A673 (cell line): ENCODE results near the gene PLXNA1. TPM values are rescaled to one million over a fixed set of nuclear protein-coding genes. Genes with fewer than 3 reads are reported as not detected.

Experiments used
- BruUV-seq: library from RNA; stranded (reverse); fragments of 400-500 nt; replicated peaks from 2 replicates; lab custom pipeline; 2021; lab: Mats Ljungman, UMichigan
- CTCF ChIA-PET: fragments of 300-600 bp; sonication (Branson Sonifier 250); formaldehyde crosslinking; loops from one replicate; lab custom pipeline; 2022; ENCODE audit warnings: antibody characterized with exemption; lab: Charles Lee
- POLR2A ChIA-PET: fragments of 300-600 bp; sonication (Branson Sonifier 250); formaldehyde crosslinking; loops from one replicate; lab custom pipeline; 2022; ENCODE audit warnings: antibody characterized with exemption; ENCODE audit not compliant: low non-redundant PET; lab: Charles Lee
- DNase-seq: peaks from one replicate; pipeline ENCODE4 v3.0.0-alpha.2; 2015; ENCODE audit warnings: low spot score
- H3K27ac ChIP-seq: fragments of 200-600 bp; sonication (generic); 2 replicates; pipeline ENCODE4 v1.5.1; 2016; ENCODE audit warnings: mixed run types, low read depth, mild to moderate bottlenecking, mixed read lengths, antibody characterized with exemption, low read length; ENCODE audit not compliant: poor library complexity, severe bottlenecking
- H3K27me3 ChIP-seq: fragments of 200-600 bp; sonication (generic); replicated peaks from 2 replicates; pipeline ENCODE4 v1.6.1; 2017; ENCODE audit warnings: mixed run types, low read depth, mild to moderate bottlenecking, mixed read lengths, antibody characterized with exemption, low read length; ENCODE audit not compliant: insufficient read depth, poor library complexity
- H3K36me3 ChIP-seq: fragments of 200-600 bp; sonication (generic); 2 replicates; pipeline ENCODE4 v1.6.1; 2016; ENCODE audit warnings: mixed run types, mild to moderate bottlenecking, mixed read lengths, antibody characterized with exemption, low read length; ENCODE audit not compliant: insufficient read depth, poor library complexity, severe bottlenecking
- H3K4me1 ChIP-seq: fragments of 200-600 bp; sonication (generic); 2 replicates; pipeline ENCODE4 v1.6.1; 2017; ENCODE audit warnings: mixed run types, mild to moderate bottlenecking, mixed read lengths, antibody characterized with exemption, low read length; ENCODE audit not compliant: insufficient read depth, poor library complexity, severe bottlenecking
- H3K4me3 ChIP-seq: fragments of 200-600 bp; sonication (generic); 2 replicates; pipeline ENCODE4 v1.5.1; 2016; ENCODE audit warnings: low read depth, mixed run types, mild to moderate bottlenecking, mixed read lengths, low read length; ENCODE audit not compliant: poor library complexity, severe bottlenecking
- H3K9me3 ChIP-seq: fragments of 200-600 bp; sonication (generic); 2 replicates; pipeline ENCODE4 v1.6.1; 2016; ENCODE audit warnings: mixed run types, low read depth, mild to moderate bottlenecking, mixed read lengths, antibody characterized with exemption, low read length; ENCODE audit not compliant: poor library complexity, severe bottlenecking
- CTCF ChIP-seq: fragments of 300-800, 200-600 bp; sonication (generic); conservative IDR thresholded peaks from 2 replicates; pipeline ENCODE4 v1.5.1; 2017; ENCODE audit warnings: low read depth, mild to moderate bottlenecking, antibody characterized with exemption, low read length, moderate library complexity, mixed read lengths
- EZH2 ChIP-seq: fragments of 200-600 bp; sonication (generic); IDR thresholded peaks from 2 replicates; pipeline ENCODE4 v1.6.1; 2017; ENCODE audit warnings: borderline replicate concordance, low read depth, mild to moderate bottlenecking, mixed read lengths, antibody characterized with exemption, low read length; ENCODE audit not compliant: poor library complexity, severe bottlenecking
- intact Hi-C: fragments of 100-400 bp; cut with micrococcal nuclease; formaldehyde crosslinking; loops from one replicate; pipeline ENCODE4 v1.10.0; 2022; ENCODE audit not compliant: unreplicated experiment
- total RNA-seq: library from RNA; stranded (reverse); gene quantifications from 2 replicates; pipeline ENCODE4 v1.2.3, GENCODE V29; 2021

The PLXNA1 gene
- total RNA-seq, 1 experiment from 2014 or later, result 33.6 TPM

- H3K9me3 ChIP-seq, result no peaks in the 10 kb centered on the region
- H3K27me3 ChIP-seq, result no peaks in the 10 kb centered on the region
- no TSS peak for BruUV-seq
- H3K36me3 ChIP-seq, result no peaks in the 10 kb centered on the region
- no peaks in the 10 kb centered on the region for H3K4me1 ChIP-seq
- TF ChIP-seq CTCF (no peak), EZH2 (no peak)
- ChIA-PET CTCF (no interaction called here), POLR2A (interaction anchor here (0.6 kb wide), 1 partner anchor 454 kb away, joined by 4 read pairs; no protein-coding TSS in a partner anchor)
- no peak for DNase-seq
- H3K4me3 ChIP-seq, result no peak overlapping the region
- H3K27ac ChIP-seq, result no peak overlapping the region
- intact Hi-C loops, result no loop called here
Observed at GRCh38 chr3:126967386-126967785, 15.5 kb upstream of the PLXNA1 start.

GRCh38 chr3:126968391-126969390 is 14.2 kb upstream of the PLXNA1 start:
- no TSS peak for BruUV-seq
- DNase-seq, result no peak
- H3K4me1 ChIP-seq, result no peaks in the 10 kb centered on the region
- no peaks in the 10 kb centered on the region for H3K27me3 ChIP-seq
- H3K27ac ChIP-seq, result no peak overlapping the region
- CTCF ChIA-PET, result no interaction called here
- POLR2A ChIA-PET, result no interaction called here
- H3K4me3 ChIP-seq, result no peak overlapping the region
- intact Hi-C loops, result no loop called here
- TF ChIP-seq CTCF (no peak), EZH2 (no peak)
- no peaks in the 10 kb centered on the region for H3K36me3 ChIP-seq
- H3K9me3 ChIP-seq, result peaks cover under 1% of the 10 kb centered on the region

GRCh38 chr3:126969586-126969985 is 13.3 kb upstream of the PLXNA1 start:
- intact Hi-C loops, result no loop called here
- ChIA-PET POLR2A (no interaction called here), CTCF (no interaction called here)
- Histone ChIP-seq H3K27me3 (no peaks in the 10 kb centered on the region), H3K4me1 (no peaks in the 10 kb centered on the region), H3K9me3 (peaks cover 10% of the 10 kb centered on the region), H3K4me3 (no peak overlapping the region), H3K27ac (no peak overlapping the region), H3K36me3 (no peaks in the 10 kb centered on the region)
- no peak for TF ChIP-seq EZH2
- TF ChIP-seq CTCF, result no peak
- BruUV-seq, result no TSS peak
- no peak for DNase-seq
